Aorta (tissue), 5 donors: ENCODE data around the gene A4GALT. TPM values are rescaled to one million over a fixed set of nuclear protein-coding genes. Genes with fewer than 3 reads are reported as not detected.

Source experiments
- ATAC-seq: fragments of 200-7000 bp; cut with Tn5 transposase; one replicate; pipeline ENCODE4 v1.9.1; 2022; ENCODE audit warnings: moderate library complexity; ENCODE audit not compliant: low FRiP score
- DNase-seq, 2 donors: peaks; one replicate each; pipeline ENCODE4 v3.0.0-alpha.2; 2020
- H3K27ac ChIP-seq, 2 donors: one replicate each; pipeline ENCODE4 v1.5.1; 2013; ENCODE audit warnings: low read length in 2 of 2, mild to moderate bottlenecking in 2 of 2, moderate library complexity in 2 of 2, control low read depth in 1 of 2, inconsistent platforms in 1 of 2, low read depth in 1 of 2
- H3K27me3 ChIP-seq, 2 donors: one replicate each; pipeline ENCODE4 v1.6.1; 2013; ENCODE audit warnings: control low read depth in 1 of 2, low read length in 1 of 2, mild to moderate bottlenecking in 1 of 2, moderate library complexity in 1 of 2; ENCODE audit not compliant: insufficient read depth in 2 of 2, control insufficient read depth in 1 of 2
- H3K36me3 ChIP-seq, 2 donors: one replicate each; pipeline ENCODE4 v1.6.1; 2013; ENCODE audit warnings: control low read depth in 1 of 2, low read length in 1 of 2, mild to moderate bottlenecking in 1 of 2; ENCODE audit not compliant: insufficient read depth in 2 of 2, control insufficient read depth in 1 of 2
- H3K4me1 ChIP-seq, 2 donors: one replicate each; pipeline ENCODE4 v1.6.1; 2013; ENCODE audit warnings: low read length in 2 of 2, control low read depth in 1 of 2, mild to moderate bottlenecking in 1 of 2, moderate library complexity in 1 of 2; ENCODE audit not compliant: insufficient read depth in 2 of 2, control insufficient read depth in 1 of 2
- H3K4me3 ChIP-seq, 2 donors: one replicate each; pipeline ENCODE4 v1.5.1; 2013; ENCODE audit warnings: low read length in 2 of 2, control low read depth in 1 of 2, mild to moderate bottlenecking in 1 of 2
- H3K9me3 ChIP-seq: one replicate; pipeline ENCODE4 v1.6.1; 2013; ENCODE audit warnings: mild to moderate bottlenecking, low read length; ENCODE audit not compliant: control insufficient read depth
- WGBS, 2 donors: extraction: QIAGEN DNeasy Blood & Tissue Kit; methylation state at CpG; one replicate each; pipeline ENCODE4 v1.1.7; 2013; 5-methylcytosine and 5-hydroxymethylcytosine counted together
- intact Hi-C, 2 donors: fragments of 100-400 bp; cut with DNase I; formaldehyde crosslinking; loops; one replicate each; pipeline versions ENCODE4 v1.14.2 to v1.15.0; 2022
- polyA plus RNA-seq, 2 donors: library from polyadenylated mRNA; stranded (reverse); fragments of 200-250 nt; gene quantifications; one replicate each; pipeline ENCODE4 v1.2.3, GENCODE V29; 2013
- total RNA-seq, 2 donors: library from RNA; stranded (reverse); fragmentation: NEBNext Ultra II Directional; extraction: Animal tissue kit (Norgen Biotek cat#: 25700); gene quantifications; one replicate each; pipeline ENCODE4 v1.2.1, GENCODE V29; 2021
- donor health status: healthy with polysubstance abuse.
- donor health status: Bipolar disorder and iron deficiency.
- donor health status: DM: no; HTN: no; CAD: no.
- donor health status: DM: no; HTN: no; CAD: no.
- donor health status: DM: yes; HTN: yes; CAD: no.

The A4GALT gene
- total and polyA plus RNA-seq, 4 donors, result 15.8 to 75.8 (median 67.2) TPM

DNA sequence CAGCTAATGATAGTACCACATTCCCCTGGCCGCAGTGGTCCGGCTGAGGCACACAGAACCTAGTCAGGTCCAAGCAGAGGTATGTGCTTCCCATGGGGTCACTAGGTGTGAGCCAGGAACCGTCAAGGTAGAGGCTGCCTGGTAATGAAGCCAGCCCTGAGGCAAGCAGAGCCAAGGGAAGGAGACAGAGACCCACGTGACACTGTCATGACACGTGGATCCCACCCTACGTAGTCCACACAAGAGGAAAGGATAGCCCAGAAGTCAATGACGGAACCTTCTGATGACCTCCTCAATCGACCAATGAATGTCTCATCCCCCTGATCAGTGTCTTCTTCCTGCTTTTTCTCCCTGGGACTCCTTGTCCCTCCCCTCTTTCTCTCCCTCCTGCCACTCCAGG, 19.0 kb downstream of the A4GALT start:
- Histone ChIP-seq H3K4me3 (no peak overlapping the region), H3K27me3 (no peaks in the 10 kb centered on the region), H3K9me3 (no peaks in the 10 kb centered on the region), H3K27ac (no peak overlapping the region), H3K4me1 (no peaks in the 10 kb centered on the region), H3K36me3 (no peaks in the 10 kb centered on the region)
- intact Hi-C loops, result loop anchor here in 1 of 2 donors (2.0 kb wide), 1 partner anchor 39 kb away; no protein-coding TSS in a partner anchor
- WGBS, 2 donors, result 79 to 80% methylated on average over 8 of the region's 8 CpGs
- ATAC-seq, result no peak
- DNase-seq, result no peak

DNA sequence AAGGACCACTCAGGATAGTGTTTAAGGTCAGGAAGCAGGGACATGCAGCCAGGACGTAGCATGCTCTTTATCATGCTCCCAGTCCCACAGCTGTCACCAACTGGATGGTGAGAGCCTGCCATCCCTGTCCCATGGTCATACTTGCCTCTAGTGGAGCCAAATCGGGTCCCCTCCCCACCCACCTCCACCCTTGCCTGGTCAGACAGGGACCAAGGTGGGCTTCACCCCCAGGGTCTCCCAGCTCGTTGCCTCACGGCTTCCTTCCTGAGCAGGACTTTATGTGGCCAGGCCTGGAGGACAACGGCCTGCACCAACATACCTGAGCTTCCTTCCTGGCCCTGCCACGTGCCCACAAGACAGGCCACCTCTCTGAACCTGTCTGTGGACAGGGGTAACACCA, 19.8 kb downstream of the A4GALT start:
- Histone ChIP-seq H3K4me1 (no peaks in the 10 kb centered on the region), H3K27me3 (no peaks in the 10 kb centered on the region)
- no peak for DNase-seq

GRCh38 chr22:42700355-42700754, 20.3 kb downstream of the A4GALT start:
- DNase-seq, result no peak
- WGBS, 2 donors, result 79 to 88% methylated on average over 8 of the region's 8 CpGs
- intact Hi-C loops, result loop anchor here in 1 of 2 donors (2.0 kb wide), 1 partner anchor 38 kb away; no protein-coding TSS in a partner anchor
- Histone ChIP-seq H3K4me1 (no peaks in the 10 kb centered on the region), H3K9me3 (no peaks in the 10 kb centered on the region), H3K36me3 (no peaks in the 10 kb centered on the region), H3K27me3 (no peaks in the 10 kb centered on the region), H3K27ac (no peak overlapping the region), H3K4me3 (no peak overlapping the region)
- ATAC-seq, result no peak

More for the DNA sequence above, 19.8 kb downstream of the A4GALT start:
- Histone ChIP-seq H3K27ac (no peak overlapping the region), H3K4me3 (no peak overlapping the region), H3K36me3 (no peaks in the 10 kb centered on the region), H3K9me3 (no peaks in the 10 kb centered on the region)
- WGBS, 2 donors, result 78 to 88% methylated on average over 6 of the region's 6 CpGs
- ATAC-seq, result no peak
- intact Hi-C loops, result loop anchor here in 1 of 2 donors (2.0 kb wide), 1 partner anchor 38 kb away; no protein-coding TSS in a partner anchor

DNA sequence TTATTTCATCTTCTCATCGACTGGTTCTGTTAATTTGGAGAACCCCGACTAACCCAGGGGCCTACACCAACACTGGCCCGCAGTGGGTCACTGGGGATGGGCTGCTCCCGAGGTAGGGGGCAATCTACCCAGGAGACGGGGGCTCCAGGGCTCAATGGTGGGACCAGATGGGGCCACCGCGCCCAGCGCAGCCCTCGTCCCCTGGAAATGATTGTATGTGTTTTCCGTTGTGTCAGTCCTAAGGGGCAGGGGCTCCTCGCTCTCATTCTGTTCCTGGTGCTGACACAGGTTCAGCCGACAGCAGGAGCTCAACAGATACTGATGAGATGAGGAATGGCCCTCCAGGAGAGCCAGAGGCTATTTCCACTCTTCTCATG, 20.7 kb downstream of the A4GALT start:
- no peak for ATAC-seq
- intact Hi-C loops, result loop anchor here in 1 of 2 donors (2.0 kb wide), 1 partner anchor 37 kb away; no protein-coding TSS in a partner anchor
- no peaks in the 10 kb centered on the region for H3K36me3 ChIP-seq
- no peak overlapping the region for H3K4me3 ChIP-seq
- no peaks in the 10 kb centered on the region for H3K27me3 ChIP-seq
- WGBS, 2 donors, result 81 to 86% methylated on average over 12 of the region's 12 CpGs
- DNase-seq, result peak in 1 of 2 donors; percentile 20
- no peaks in the 10 kb centered on the region for H3K9me3 ChIP-seq
- H3K27ac ChIP-seq, result no peak overlapping the region
- H3K4me1 ChIP-seq, result no peaks in the 10 kb centered on the region

DNA sequence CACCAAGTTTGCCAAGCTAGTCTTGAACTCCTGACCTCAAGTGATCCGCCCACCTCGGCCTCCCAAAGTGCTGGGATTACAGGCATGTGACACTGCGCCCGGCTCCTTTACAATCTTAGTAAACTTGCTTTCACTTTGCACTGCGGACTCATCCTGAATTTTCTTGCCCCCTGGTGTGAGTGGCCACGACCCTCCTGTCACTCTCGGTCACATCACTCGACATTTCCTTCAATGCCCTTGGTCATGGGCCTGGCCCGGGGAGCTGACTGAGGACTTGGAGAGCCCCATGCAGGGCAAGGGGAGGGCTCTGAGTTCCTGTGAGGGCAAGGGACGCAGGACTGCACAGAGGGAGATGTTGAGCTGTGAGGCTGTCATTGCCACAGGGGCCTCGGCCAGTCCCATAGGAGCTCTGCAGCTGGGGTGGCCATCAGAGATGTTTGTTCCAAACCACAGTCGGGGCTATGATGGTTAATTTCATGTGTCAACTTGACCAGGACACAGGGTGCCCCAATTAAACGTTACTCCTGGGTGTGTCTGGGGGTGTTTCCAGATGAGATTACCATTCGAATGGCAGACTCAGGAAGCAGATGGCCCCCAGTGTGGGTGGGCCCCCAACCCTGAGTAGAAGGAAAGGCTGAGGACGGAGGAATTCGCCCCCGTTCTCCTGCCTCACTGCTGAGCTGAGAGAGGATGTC, 21.2 kb downstream of the A4GALT start:
- ATAC-seq (no peak), DNase-seq (no peak)
- intact Hi-C loops, result no loop called here
- no peaks in the 10 kb centered on the region for H3K4me1 ChIP-seq
- H3K36me3 ChIP-seq, result no peaks in the 10 kb centered on the region
- no peaks in the 10 kb centered on the region for H3K27me3 ChIP-seq
- no peaks in the 10 kb centered on the region for H3K9me3 ChIP-seq
- peak overlapping the region in 1 of 2 donors; percentile 14 for H3K27ac ChIP-seq
- H3K4me3 ChIP-seq, result no peak overlapping the region
- 71 to 72% methylated on average over 17 of the region's 17 CpGs for WGBS, 2 donors

DNA sequence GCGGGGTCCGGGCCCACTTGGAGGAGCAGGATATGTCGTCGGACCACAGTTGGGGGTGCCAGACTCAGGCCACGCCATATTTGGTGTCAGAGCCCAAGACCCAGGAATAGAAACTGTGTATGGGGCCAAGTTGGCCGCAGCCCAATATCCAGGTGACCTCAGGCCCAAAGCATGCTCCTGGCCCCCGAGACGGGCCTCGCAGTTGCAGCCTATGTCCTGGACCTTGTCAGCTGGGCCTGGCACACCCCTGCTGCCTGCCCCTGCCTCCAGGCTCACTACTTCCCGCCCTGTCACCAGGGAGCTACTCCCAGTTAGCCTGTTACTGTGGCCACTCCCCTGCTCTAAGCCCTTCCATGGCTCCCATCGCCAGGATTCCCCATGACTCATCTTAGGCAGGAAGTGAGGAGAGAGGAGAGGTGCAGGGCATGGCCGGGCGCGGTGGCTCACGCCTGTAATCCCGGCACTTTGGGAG, 23.1 kb downstream of the A4GALT start:
- intact Hi-C loops, result no loop called here
- Histone ChIP-seq H3K9me3 (no peaks in the 10 kb centered on the region), H3K36me3 (peaks cover 0 to 6% of the 10 kb centered on the region in 2 donors), H3K27me3 (no peaks in the 10 kb centered on the region), H3K4me3 (no peak overlapping the region), H3K4me1 (no peaks in the 10 kb centered on the region), H3K27ac (peak overlapping the region; percentile 64 to 94)
- DNase-seq (peak; percentile 94 to 95), ATAC-seq (peak; percentile 88)
- 0 to 5% methylated on average over 16 of the region's 16 CpGs for WGBS, 2 donors

- peak overlapping the region; percentile 56 to 94 for H3K27ac ChIP-seq
- H3K4me1 ChIP-seq, result no peaks in the 10 kb centered on the region
- H3K4me3 ChIP-seq, result no peak overlapping the region
- peaks cover 0 to 6% of the 10 kb centered on the region in 2 donors for H3K36me3 ChIP-seq
- 77 to 84% methylated on average over 10 of the region's 10 CpGs for WGBS, 2 donors
- H3K27me3 ChIP-seq, result no peaks in the 10 kb centered on the region
- no peak for DNase-seq
- ATAC-seq, result no peak
- H3K9me3 ChIP-seq, result no peaks in the 10 kb centered on the region
- intact Hi-C loops, result no loop called here
Observed at GRCh38 chr22:42696331-42696967, 24.2 kb downstream of the A4GALT start.

DNA sequence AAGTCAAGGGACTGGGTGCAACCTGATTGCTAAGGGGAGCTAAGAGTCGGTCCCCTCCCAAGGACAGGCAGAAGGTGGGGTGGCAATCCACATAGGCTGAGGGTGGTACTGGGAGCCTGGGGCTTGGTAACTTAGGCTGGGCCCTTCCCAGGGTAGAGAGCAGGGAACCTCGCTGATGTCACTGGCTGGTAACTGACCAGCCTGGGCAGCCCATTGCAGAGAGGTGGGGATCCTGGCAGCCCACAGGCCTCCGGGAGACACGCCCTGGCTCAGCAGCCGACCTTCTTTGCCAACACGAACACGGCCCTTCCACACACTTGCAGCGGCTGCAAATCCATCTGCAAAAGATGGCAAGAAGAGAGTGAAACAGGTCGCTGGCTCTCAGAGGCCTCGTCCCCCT, 25.4 kb downstream of the A4GALT start:
- Histone ChIP-seq H3K9me3 (no peaks in the 10 kb centered on the region), H3K27ac (peak overlapping the region; percentile 14 to 68), H3K4me3 (no peak overlapping the region), H3K27me3 (no peaks in the 10 kb centered on the region), H3K4me1 (no peaks in the 10 kb centered on the region), H3K36me3 (peaks cover 0 to 6% of the 10 kb centered on the region in 2 donors)
- intact Hi-C loops, result no loop called here
- ATAC-seq, result peak; percentile 61
- WGBS, 2 donors, result 3 to 8% methylated on average over 10 of the region's 10 CpGs
- DNase-seq, result peak; percentile 83 to 87
